Peyer's patch (tissue), 4 donors: Measurements from ENCODE around the gene PLXNA4. TPM values are rescaled to one million over a fixed set of nuclear protein-coding genes. Genes with fewer than 3 reads are reported as not detected.

Experiments used
- DNase-seq, 3 donors: peaks; one replicate each; pipeline ENCODE4 v3.0.0-alpha.2; 2017 to 2019
- H3K27ac ChIP-seq, 4 donors: fragments of 200-600 bp; sonication (generic); one replicate each; pipeline ENCODE4 v1.5.1; 2016 to 2019
- H3K27me3 ChIP-seq, 2 donors: fragments of 200-600 bp; sonication (generic); one replicate each; pipeline ENCODE4 v1.5.1; 2019
- H3K36me3 ChIP-seq, 3 donors: fragments of 200-600 bp; sonication (generic); one replicate each; pipeline ENCODE4 v1.5.1; 2016 to 2019
- H3K4me1 ChIP-seq, 4 donors: fragments of 200-600 bp; sonication (generic); one replicate each; pipeline ENCODE4 v1.5.1; 2016 to 2019
- H3K4me3 ChIP-seq, 4 donors: fragments of 200-600 bp; sonication (generic); 1 replicate in 3 of 4; 2 replicates in 1 of 4; pipeline ENCODE4 v1.5.1; 2016 to 2019; ENCODE audit warnings: mild to moderate bottlenecking in 1 of 4
- H3K9me3 ChIP-seq, 4 donors: fragments of 200-600 bp; sonication (generic); one replicate each; pipeline ENCODE4 v1.5.1; 2016 to 2019; ENCODE audit warnings: mild to moderate bottlenecking in 1 of 4
- CTCF ChIP-seq, 6 experiments: fragments of 450-650 bp in 4 of 6; fragments of 200-600 bp in 2 of 6; sonication (generic) in 1 of 6; IDR thresholded peaks; one replicate each; pipeline ENCODE4 v1.5.1; 2017 to 2019; ENCODE audit warnings: antibody characterized with exemption in 6 of 6, mild to moderate bottlenecking in 3 of 6, moderate library complexity in 1 of 6
- POLR2A ChIP-seq, 2 donors: fragments of 450-650 bp; IDR thresholded peaks; one replicate each; pipeline ENCODE4 v1.5.1; 2017; ENCODE audit warnings: antibody characterized with exemption in 2 of 2, mild to moderate bottlenecking in 2 of 2, moderate library complexity in 2 of 2
- total RNA-seq, 4 donors: library from RNA; depleted of rRNA; stranded (reverse); fragments of >200 nt; gene quantifications; one replicate each; pipeline ENCODE4 v1.1.0, GENCODE V29; 2016

The PLXNA4 gene
- total RNA-seq, 4 donors from 2014 or later, result 1.4 to 3.8 (median 3.0) TPM

GRCh38 chr7:132244903-132245480, 331.3 kb downstream of the PLXNA4 start:
- Histone ChIP-seq H3K36me3 (no peaks in the 10 kb centered on the region), H3K4me1 (no peaks in the 10 kb centered on the region), H3K27me3 (no peaks in the 10 kb centered on the region), H3K9me3 (no peaks in the 10 kb centered on the region), H3K4me3 (no peak overlapping the region), H3K27ac (no peak overlapping the region)
- TF ChIP-seq CTCF (IDR thresholded peaks at IDR 0.05) (no peak), POLR2A (IDR thresholded peaks at IDR 0.05) (no peak)
- no peak for DNase-seq

- H3K9me3 ChIP-seq, result no peaks in the 10 kb centered on the region
- TF ChIP-seq CTCF (IDR thresholded peaks at IDR 0.05) (no peak), POLR2A (IDR thresholded peaks at IDR 0.05) (no peak)
- H3K27ac ChIP-seq, result no peak overlapping the region
These were observed 332.8 kb downstream of the PLXNA4 start for GRCh38 chr7:132243463-132243862.

GRCh38 chr7:132243051-132243450, 333.2 kb downstream of the PLXNA4 start:
- H3K27me3 ChIP-seq, result no peaks in the 10 kb centered on the region
- no peak overlapping the region for H3K4me3 ChIP-seq
- no peak overlapping the region for H3K27ac ChIP-seq
- no peaks in the 10 kb centered on the region for H3K9me3 ChIP-seq
- no peaks in the 10 kb centered on the region for H3K4me1 ChIP-seq
- DNase-seq, result no peak
- no peaks in the 10 kb centered on the region for H3K36me3 ChIP-seq
- TF ChIP-seq CTCF (IDR thresholded peaks at IDR 0.05), result no peak
- no peak for TF ChIP-seq POLR2A (IDR thresholded peaks at IDR 0.05)

More at GRCh38 chr7:132243463-132243862, 332.8 kb downstream of the PLXNA4 start:
- no peak for DNase-seq
- Histone ChIP-seq H3K27me3 (no peaks in the 10 kb centered on the region), H3K36me3 (no peaks in the 10 kb centered on the region), H3K4me1 (no peaks in the 10 kb centered on the region), H3K4me3 (no peak overlapping the region)

- TF ChIP-seq POLR2A (IDR thresholded peaks at IDR 0.05), result no peak
- TF ChIP-seq CTCF (IDR thresholded peaks at IDR 0.05), result no peak
- H3K4me1 ChIP-seq, result no peaks in the 10 kb centered on the region
- H3K36me3 ChIP-seq, result no peaks in the 10 kb centered on the region
- no peak for DNase-seq
- H3K27ac ChIP-seq, result no peak overlapping the region
- H3K4me3 ChIP-seq, result no peak overlapping the region
- no peaks in the 10 kb centered on the region for H3K9me3 ChIP-seq
- H3K27me3 ChIP-seq, result no peaks in the 10 kb centered on the region
These were observed 334.0 kb downstream of the PLXNA4 start for GRCh38 chr7:132242192-132242812.

GRCh38 chr7:132240821-132241422, 335.3 kb downstream of the PLXNA4 start:
- TF ChIP-seq POLR2A (IDR thresholded peaks at IDR 0.05) (no peak), CTCF (IDR thresholded peaks at IDR 0.05) (no peak)
- Histone ChIP-seq H3K4me1 (no peaks in the 10 kb centered on the region), H3K4me3 (no peak overlapping the region), H3K27me3 (no peaks in the 10 kb centered on the region), H3K9me3 (no peaks in the 10 kb centered on the region), H3K36me3 (no peaks in the 10 kb centered on the region), H3K27ac (no peak overlapping the region)
- DNase-seq, result no peak
